OCI-LY7 (cell line): ENCODE results near the gene EXOSC1. TPM values are rescaled to one million over a fixed set of nuclear protein-coding genes. Genes with fewer than 3 reads are reported as not detected.

Experiments used
- BruUV-seq: library from RNA; stranded (reverse); fragments of 400-500 nt; replicated peaks from 2 replicates; lab custom pipeline; 2021; lab: Mats Ljungman, UMichigan
- CTCF ChIA-PET: fragments of 300-600 bp; sonication (Branson Sonifier 250); formaldehyde crosslinking; loops from one replicate; lab custom pipeline; 2022; ENCODE audit warnings: antibody characterized with exemption; ENCODE audit not compliant: unreplicated experiment; lab: Charles Lee
- POLR2A ChIA-PET: fragments of 300-600 bp; sonication (Branson Sonifier 250); formaldehyde crosslinking; loops from one replicate; lab custom pipeline; 2022; ENCODE audit warnings: antibody characterized with exemption; lab: Charles Lee
- DNase-seq: peaks from one replicate; pipeline ENCODE4 v3.0.0-alpha.2; 2015; ENCODE audit warnings: low spot score
- H2AFZ ChIP-seq: fragments of 200-600 bp; sonication (generic), shearing (Covaris generic); 2 replicates; pipeline ENCODE4 v1.6.1; 2014; ENCODE audit warnings: mild to moderate bottlenecking, antibody characterized with exemption, low read length, moderate library complexity
- H3K27ac ChIP-seq: fragments of 200-600 bp; sonication (generic); 2 replicates; pipeline ENCODE4 v1.5.1; 2014; ENCODE audit warnings: mixed run types, low read depth, mild to moderate bottlenecking, moderate library complexity, low read length, inconsistent platforms; ENCODE audit not compliant: poor library complexity, severe bottlenecking
- H3K36me3 ChIP-seq: fragments of 200-600 bp; sonication (generic); 2 replicates; pipeline ENCODE4 v1.6.1; 2014; ENCODE audit warnings: mild to moderate bottlenecking, antibody characterized with exemption, low read length, moderate library complexity, mixed read lengths; ENCODE audit not compliant: insufficient read depth
- H3K4me1 ChIP-seq: fragments of 200-600 bp; sonication (generic); 2 replicates; pipeline ENCODE4 v1.5.1; 2014; ENCODE audit warnings: mild to moderate bottlenecking, low read length; ENCODE audit not compliant: insufficient read depth, poor library complexity, severe bottlenecking
- H3K4me2 ChIP-seq: fragments of 200-600 bp; sonication (generic); 2 replicates; pipeline ENCODE4 v1.6.1; 2014; ENCODE audit warnings: mild to moderate bottlenecking, low read length
- H3K4me3 ChIP-seq: fragments of 200-600 bp; sonication (generic); 2 replicates; pipeline ENCODE4 v1.5.1; 2014; ENCODE audit warnings: mild to moderate bottlenecking, low read depth, low read length; ENCODE audit not compliant: poor library complexity, severe bottlenecking
- H3K79me2 ChIP-seq: fragments of 200-600 bp; sonication (generic); 2 replicates; pipeline ENCODE4 v1.6.1; 2016; ENCODE audit warnings: low read depth, mild to moderate bottlenecking, low read length, moderate library complexity, mixed read lengths; ENCODE audit not compliant: insufficient read depth
- H3K9me2 ChIP-seq: fragments of 200-600 bp; sonication (generic); 2 replicates; pipeline ENCODE4 v1.6.1; 2016; ENCODE audit warnings: mild to moderate bottlenecking, low read length, mixed read lengths; ENCODE audit not compliant: insufficient read depth
- H3K9me3 ChIP-seq: fragments of 200-600 bp; sonication (generic); 2 replicates; pipeline ENCODE4 v1.6.1; 2014; ENCODE audit warnings: mild to moderate bottlenecking, mixed run types, low read length, mixed read lengths
- H4K20me1 ChIP-seq: fragments of 200-600 bp; sonication (generic); 2 replicates; pipeline ENCODE4 v1.6.1; 2014; ENCODE audit warnings: mild to moderate bottlenecking, antibody characterized with exemption, low read length, moderate library complexity, mixed read lengths; ENCODE audit not compliant: insufficient read depth
- EZH2phosphoT487 ChIP-seq: fragments of 200-600 bp; sonication (generic); IDR thresholded peaks from 2 replicates; pipeline ENCODE4 v1.6.1; 2018; ENCODE audit warnings: low read depth, borderline replicate concordance, mild to moderate bottlenecking, mixed run types, antibody characterized with exemption, low read length, moderate library complexity, mixed read lengths
- intact Hi-C: fragments of 100-400 bp; cut with micrococcal nuclease; formaldehyde crosslinking; loops from one replicate; pipeline ENCODE4 v1.10.0; 2022; ENCODE audit not compliant: unreplicated experiment
- total RNA-seq, 2 experiments: library from RNA; depleted of rRNA in 1 of 2; stranded (reverse); fragments of >200 nt in 1 of 2; shearing (Covaris generic) in 1 of 2; gene quantifications; 2 replicates each; pipeline ENCODE4 v1.2.3, GENCODE V29; 2014 to 2022
- TF ChIP-seq, protein P1 (sequence below): fragments of 200-600 bp; sonication (generic); conservative IDR thresholded peaks from 2 replicates; pipeline ENCODE4 v1.5.1; 2014; ENCODE audit warnings: mild to moderate bottlenecking, antibody characterized with exemption, low read length, moderate library complexity, mixed read lengths

The EXOSC1 gene
- total RNA-seq, 2 experiments from 2014 or later: 56.2 to 59.6 TPM

DNA sequence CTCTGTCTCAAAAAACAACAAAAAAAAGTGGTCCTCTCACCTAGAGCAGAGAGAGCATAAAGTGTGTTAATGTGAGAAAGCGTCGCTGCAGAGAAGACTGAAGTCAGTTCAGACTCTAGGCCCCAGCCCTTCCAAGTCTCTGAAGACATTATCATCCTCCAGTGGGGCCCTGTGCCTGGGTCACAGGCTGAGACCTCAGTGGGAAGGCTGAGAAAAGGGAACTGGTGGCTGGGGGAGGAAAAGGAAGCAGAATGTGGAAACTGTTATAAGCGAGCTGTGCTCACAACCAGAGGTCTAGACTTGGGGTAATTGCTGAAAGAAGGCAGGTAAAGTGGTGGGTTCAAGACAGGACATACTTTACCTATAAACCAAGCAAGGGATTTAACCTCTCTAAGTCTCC lies 39.7 kb downstream of the EXOSC1 start:
- H3K79me2 ChIP-seq: no peaks in the 10 kb centered on the region
- peaks cover 24% of the 10 kb centered on the region for H3K4me1 ChIP-seq
- ChIA-PET CTCF (no interaction called here), POLR2A (interaction anchor here (0.7 kb wide), 1 partner anchor 30 kb away, joined by 3 read pairs; no protein-coding TSS in a partner anchor)
- H3K9me3 ChIP-seq: no peaks in the 10 kb centered on the region
- no peak overlapping the region for H3K4me3 ChIP-seq
- intact Hi-C loops: loop anchor here (2.0 kb wide), 1 partner anchor 207 kb away; no protein-coding TSS in a partner anchor
- TF ChIP-seq, protein P1, sequence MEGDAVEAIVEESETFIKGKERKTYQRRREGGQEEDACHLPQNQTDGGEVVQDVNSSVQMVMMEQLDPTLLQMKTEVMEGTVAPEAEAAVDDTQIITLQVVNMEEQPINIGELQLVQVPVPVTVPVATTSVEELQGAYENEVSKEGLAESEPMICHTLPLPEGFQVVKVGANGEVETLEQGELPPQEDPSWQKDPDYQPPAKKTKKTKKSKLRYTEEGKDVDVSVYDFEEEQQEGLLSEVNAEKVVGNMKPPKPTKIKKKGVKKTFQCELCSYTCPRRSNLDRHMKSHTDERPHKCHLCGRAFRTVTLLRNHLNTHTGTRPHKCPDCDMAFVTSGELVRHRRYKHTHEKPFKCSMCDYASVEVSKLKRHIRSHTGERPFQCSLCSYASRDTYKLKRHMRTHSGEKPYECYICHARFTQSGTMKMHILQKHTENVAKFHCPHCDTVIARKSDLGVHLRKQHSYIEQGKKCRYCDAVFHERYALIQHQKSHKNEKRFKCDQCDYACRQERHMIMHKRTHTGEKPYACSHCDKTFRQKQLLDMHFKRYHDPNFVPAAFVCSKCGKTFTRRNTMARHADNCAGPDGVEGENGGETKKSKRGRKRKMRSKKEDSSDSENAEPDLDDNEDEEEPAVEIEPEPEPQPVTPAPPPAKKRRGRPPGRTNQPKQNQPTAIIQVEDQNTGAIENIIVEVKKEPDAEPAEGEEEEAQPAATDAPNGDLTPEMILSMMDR: no peak
- no peak for TF ChIP-seq EZH2phosphoT487
- no peak for DNase-seq
- 0 out of 2 replicates have a peak overlapping the region, but pooled peaks have one; percentile 91 for H2AFZ ChIP-seq
- no peaks in the 10 kb centered on the region for H4K20me1 ChIP-seq
- H3K36me3 ChIP-seq: no peaks in the 10 kb centered on the region
- no TSS peak for BruUV-seq
- no peak overlapping the region for H3K27ac ChIP-seq
- H3K9me2 ChIP-seq: no peaks in the 10 kb centered on the region
- H3K4me2 ChIP-seq: no peak overlapping the region

DNA sequence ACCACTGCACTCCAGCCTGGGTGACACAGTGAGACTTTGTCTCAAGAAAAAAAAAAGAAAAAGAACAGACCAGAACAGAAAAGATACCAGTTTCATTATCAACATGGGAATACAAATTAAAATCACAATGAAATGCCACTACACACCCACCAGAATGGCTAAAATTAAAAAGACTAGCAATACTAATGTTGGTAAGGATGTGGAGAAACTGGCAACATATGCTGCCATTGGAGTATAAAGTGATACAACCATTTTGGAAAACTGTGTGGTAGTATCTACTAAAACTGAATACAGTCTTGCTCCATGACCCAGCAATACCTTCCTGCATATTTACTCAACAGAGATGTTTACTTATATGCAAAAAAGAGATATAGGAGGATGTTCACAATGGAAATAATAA lies 41.8 kb downstream of the EXOSC1 start:
- no peak for TF ChIP-seq EZH2phosphoT487
- TF ChIP-seq, protein P1: no peak
- ChIA-PET POLR2A (interaction anchor here (1.1 kb wide), 1 partner anchor 11 kb away, joined by 3 read pairs; no protein-coding TSS in a partner anchor), CTCF (no interaction called here)
- Histone ChIP-seq H3K4me1 (peaks cover 24% of the 10 kb centered on the region), H3K79me2 (peaks cover 15% of the 10 kb centered on the region; the same call in 1 of the 2 replicates), H3K9me2 (no peaks in the 10 kb centered on the region), H3K4me3 (no peak overlapping the region), H2AFZ (no peak overlapping the region), H3K27ac (no peak overlapping the region), H3K9me3 (no peaks in the 10 kb centered on the region), H4K20me1 (no peaks in the 10 kb centered on the region), H3K36me3 (0 out of 2 replicates have a peak, but pooled peaks cover 2% of the 10 kb centered on the region), H3K4me2 (no peak overlapping the region)
- DNase-seq: no peak
- no TSS peak for BruUV-seq
- intact Hi-C loops: loop anchor here (5.0 kb wide), 2 partner anchors 72 to 127 kb away; partner anchors contain the start of gene FRAT2

DNA sequence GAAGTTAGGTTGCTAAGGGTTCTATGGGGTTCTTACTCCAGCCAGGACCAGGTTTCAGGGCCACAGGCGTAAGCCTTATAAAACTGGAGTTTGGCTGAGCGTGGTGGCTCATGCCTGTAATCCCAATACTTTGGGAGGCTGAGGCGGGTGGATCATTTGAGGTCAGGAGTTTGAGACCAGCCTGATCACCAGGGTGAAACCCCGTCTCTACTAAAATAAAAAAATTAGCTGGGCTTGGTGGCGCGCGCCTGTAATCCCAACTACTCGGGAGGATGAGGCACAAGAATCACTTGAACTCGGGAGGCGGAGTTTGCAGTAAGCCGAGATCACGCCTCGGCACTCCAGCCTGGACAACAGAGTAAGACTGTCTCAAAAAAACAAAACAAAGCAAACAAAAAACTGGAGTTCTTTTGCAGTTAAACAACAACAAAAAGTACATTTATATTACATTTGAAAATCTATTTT lies 44.3 kb downstream of the EXOSC1 start:
- no peak for TF ChIP-seq EZH2phosphoT487
- TF ChIP-seq, protein P1: no peak
- H3K36me3 ChIP-seq: peaks cover 20% of the 10 kb centered on the region
- no peak for DNase-seq
- intact Hi-C loops: loop anchor here (5.0 kb wide), 2 partner anchors 69 to 124 kb away; partner anchors contain the start of gene FRAT2
- H3K4me1 ChIP-seq: peaks cover 11% of the 10 kb centered on the region
- H3K4me2 ChIP-seq: peak overlapping the region; percentile 88
- POLR2A ChIA-PET: interaction anchor here (0.7 to 1.5 kb wide), 9 partner anchors 9 to 123 kb away, joined by 3 to 9 read pairs (median 5); no protein-coding TSS in a partner anchor
- no peaks in the 10 kb centered on the region for H3K9me2 ChIP-seq
- H3K4me3 ChIP-seq: peak overlapping the region; percentile 84
- H3K27ac ChIP-seq: peak overlapping the region; percentile 29
- BruUV-seq: no TSS peak
- H3K79me2 ChIP-seq: peaks cover 24% of the 10 kb centered on the region; the same call in 1 of the 2 replicates
- H3K9me3 ChIP-seq: no peaks in the 10 kb centered on the region
- CTCF ChIA-PET: no interaction called here
- peak overlapping the region; percentile 92 for H2AFZ ChIP-seq
- no peaks in the 10 kb centered on the region for H4K20me1 ChIP-seq
